Stimulated activated CD8-positive, alpha-beta memory T cell treated with anti-CD3 and anti-CD28 coated beads, Interleukin-15, amount 100 ng/mL, for 1 hour (primary cell): ENCODE results near the gene NCOR1.

ENCODE experiments used
- DNase-seq: peaks from one replicate; pipeline ENCODE4 v3.0.0-alpha.2; 2020; ENCODE audit warnings: low read depth

The NCOR1 gene

DNA sequence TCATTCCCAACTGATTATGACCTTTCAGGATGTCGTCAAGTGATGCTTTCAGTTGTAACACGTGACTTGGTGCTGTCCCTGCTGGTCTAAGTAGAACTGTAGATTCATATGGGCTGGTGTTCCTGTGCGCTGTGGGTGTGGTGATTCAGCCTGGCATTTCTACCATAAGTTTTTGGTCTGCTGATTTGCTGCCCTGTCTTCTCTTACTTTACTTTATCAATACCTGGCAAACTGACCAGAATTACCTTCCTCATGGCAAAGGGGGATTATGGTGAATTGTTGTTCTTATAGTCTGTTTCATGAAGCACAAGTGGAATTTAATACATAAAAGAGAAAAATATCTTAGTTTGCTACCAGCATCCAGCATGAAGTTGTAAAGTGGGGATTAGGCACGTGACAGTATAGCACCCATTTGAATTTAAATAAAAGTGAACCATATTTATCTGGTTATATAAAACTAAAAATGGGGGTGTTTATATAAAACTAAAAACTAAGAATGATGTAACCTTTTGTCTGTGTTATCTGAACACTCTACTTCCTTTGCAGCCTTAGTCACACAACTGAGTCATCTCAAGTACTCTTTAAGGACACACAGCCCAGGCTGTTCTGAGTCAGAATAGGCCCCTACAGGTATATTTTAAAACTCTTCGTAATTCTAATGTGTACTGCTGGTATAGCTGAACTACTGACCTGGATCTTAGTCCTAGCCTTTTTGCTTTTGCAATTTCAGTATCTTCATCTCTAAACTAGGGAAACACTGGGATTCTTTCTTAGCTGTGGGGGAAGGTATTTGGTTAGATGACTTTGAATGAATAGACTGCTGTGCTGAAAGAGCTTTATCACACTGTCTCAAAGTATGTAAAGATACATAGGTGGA lies 187.4 kb downstream of the NCOR1 start:
- DNase-seq: no peak

DNA sequence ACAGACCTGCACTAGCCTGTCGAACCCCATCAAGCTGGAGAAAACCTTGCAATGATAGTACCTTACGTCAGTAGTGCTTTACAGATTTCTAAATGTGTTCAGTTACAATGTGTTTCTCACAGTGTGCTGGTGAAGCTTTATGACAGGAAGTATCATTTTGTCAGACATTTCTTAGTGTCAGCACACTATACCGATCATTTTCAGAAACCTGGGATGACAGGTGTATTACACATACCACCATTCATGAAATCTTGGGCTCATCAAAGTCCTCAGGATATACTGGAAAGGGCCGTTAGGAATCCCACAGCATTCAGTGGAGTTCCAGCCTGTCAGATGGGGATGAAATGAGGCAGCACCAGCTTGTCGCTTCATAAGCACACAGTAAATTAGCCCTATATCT lies 188.4 kb downstream of the NCOR1 start:
- DNase-seq: no peak

DNA sequence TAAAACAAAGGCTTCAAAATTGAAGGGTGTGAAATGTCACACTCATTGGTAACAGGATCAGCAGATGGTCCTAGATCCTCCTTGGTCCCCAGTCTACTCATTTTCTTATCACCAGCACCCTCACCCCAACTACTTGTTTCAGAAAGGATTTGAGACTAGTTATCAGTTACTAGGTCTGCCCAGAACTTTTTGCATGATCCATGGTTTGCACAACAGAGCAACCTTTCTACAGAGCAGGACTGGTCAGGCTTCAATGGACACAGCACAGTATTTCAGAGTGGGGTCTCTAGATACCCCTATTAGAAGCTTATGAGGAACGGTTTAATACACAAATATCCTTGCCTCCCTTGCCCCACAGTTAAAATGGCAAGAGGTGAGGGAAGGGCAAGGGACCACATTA lies 190.1 kb downstream of the NCOR1 start:
- DNase-seq: no peak

DNA sequence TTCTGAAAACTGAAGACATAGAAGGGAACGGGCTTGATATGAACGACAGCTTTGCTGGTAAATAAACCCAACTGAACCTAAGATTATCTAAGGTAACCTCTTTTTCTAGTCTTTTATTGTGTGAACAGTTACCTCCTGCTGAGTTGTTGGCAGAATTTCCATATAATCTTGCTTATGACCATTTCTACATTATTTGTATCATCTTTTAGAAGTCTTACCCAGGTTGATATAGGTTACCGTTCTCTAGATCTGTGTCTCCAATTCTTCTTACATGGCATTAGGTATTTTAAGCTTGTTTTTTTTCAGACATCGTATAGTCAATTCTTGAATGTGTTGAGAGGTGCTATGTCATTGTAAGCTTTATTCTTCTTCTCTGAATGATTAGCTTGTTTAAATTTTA lies 191.5 kb downstream of the NCOR1 start:
- no peak for DNase-seq

DNA sequence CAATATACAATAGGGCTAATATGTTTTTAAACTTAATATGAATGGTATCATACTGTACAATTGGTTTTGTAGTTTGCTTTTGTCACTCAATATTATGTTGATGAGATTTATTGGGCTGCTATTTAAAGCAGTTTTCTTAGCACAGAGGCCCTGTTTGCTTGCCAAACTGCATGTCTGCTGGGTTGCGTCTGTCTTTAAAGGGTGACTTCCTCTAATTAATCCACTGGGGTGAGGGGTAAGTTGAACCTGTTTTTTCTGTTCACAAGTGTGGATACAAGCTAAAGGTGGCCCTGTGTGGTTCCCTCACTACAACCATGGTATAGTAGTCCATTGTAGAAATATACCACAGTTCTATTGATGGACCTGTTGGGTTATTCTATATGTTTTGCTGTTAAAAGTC lies 196.0 kb downstream of the NCOR1 start:
- DNase-seq: no peak

DNA sequence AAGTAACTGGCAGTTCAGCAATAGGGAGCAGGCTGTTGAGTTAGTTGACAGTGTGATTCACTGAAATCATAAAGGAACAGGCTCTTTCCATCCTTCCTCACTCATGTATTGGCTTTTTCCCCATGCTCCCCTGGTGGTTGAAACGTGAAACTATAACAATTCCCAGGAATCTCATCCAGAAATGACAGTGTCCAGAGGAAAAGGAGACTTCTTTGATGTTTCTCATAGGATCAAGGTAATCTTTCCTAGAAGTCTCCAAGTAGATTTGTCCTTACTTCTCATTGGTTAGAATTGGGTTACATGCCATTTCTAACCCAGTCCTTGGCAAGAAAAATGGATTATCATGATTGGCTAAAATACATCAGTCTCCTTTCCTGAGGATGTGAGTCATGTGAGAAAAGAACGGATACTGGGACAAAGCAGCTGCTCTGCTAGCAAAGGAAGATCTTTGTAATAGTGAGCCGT lies 201.4 kb downstream of the NCOR1 start:
- no peak for DNase-seq

DNA sequence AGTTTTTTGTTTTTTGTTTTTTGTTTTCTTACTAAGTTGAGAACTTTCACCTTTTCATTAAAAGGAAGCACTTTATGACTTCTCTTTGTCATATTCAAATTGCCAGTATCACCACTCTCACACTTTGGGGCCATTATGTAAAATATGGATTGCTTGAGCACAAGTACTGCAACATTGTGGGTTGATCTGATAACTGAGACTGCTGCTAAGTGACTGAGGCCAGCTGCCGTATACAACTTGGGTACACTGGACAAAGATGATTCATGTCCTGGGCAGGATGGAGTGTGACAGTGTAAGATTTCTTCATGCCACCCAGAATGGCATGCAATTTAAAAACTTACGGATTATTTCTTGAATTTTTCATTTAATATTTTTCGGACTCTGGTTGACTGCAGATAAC lies 207.9 kb downstream of the NCOR1 start:
- DNase-seq: no peak

DNA sequence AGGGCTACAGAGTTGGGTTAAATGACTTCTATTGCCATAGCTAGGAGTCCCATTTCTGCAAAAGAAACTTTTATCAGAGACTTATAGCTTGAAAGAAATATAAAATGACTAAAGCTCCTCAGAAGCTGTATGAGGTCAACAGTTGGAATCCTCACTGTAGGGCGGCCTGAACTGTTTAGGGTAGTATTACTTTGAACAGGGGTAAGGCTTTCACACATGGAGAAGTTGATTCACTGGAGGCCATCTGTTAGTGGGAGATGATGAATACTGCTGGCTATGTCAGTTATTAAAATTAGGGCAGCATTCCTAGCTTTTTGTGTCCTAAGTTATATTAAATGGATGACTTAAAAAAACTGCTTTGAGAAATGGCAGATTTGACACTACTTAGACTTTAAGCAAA lies 209.7 kb downstream of the NCOR1 start:
- DNase-seq: no peak

DNA sequence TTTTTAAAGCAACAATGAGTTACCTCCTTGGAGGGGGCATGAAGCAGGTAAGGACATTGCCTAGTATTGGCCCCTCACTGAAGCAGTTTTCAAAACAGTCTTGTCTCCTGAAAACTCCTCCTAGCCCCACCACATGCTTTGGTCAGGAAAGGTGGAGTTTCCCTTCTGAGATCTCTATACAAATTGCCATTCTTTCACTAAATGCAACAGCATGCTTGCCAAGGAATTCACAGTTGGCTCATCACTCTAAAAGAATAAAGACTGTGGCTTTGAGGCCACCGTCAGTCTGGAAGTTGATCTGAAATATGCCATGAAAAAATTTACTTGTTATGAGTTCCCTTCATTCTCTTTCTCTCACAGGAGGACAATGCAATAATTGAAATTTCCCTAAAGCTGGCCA lies 211.5 kb downstream of the NCOR1 start:
- no peak for DNase-seq

DNA sequence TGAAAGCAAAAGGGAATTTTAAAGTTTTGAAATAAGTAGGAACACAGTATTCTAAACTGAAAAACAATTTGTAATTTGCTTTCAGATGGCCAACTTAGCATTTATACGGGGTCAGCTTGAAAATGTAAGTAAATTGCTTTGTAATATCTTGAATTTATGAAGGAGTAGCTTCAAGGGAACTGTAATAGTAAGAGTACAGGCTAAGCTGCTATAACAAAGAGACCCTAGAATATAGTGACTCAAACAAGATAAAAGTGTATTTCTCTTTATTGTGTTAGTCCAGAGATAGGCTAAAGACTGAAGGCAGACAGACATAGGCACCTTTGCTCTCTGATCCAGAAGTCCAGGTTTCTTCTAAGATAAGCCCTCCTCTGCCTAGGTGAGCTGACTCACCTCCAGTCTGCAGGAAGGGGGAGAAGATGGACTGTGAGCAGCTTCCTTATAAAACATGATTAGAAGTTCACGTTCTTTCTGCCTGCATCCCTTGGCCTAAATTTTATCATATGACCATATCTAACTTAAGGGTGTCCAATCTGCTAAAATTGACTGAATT lies 212.6 kb downstream of the NCOR1 start:
- DNase-seq: no peak

DNA sequence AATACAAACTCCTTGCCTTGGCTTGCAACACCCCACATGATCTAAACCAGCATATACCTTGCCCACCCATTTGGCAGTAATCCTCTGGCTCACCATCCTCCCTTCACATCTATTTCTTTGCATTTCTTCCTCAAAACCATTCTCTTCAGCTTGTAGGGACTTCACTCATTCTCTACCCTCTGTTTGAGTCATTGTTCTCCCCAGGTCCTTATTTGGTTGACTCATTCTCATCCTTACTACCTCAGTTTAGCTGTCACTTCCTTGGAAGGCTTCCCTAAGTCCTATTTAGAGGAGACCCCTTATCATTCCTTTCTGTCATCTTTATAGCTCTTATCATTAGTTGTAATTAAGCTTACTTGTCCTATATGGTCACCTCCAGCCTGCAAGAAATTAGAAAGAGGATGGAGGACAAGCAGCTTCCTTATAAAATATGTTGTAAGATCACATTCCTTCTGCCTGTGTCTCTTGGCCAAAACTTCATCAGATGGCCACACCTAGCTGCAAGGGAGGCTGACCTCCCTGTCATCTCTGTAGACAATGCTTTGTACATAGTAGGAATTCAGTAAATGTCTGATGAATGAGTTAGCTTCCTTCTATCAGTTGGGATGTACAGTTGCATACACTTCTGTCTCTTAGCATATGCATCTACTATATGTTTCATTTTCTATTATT lies 214.0 kb downstream of the NCOR1 start:
- no peak for DNase-seq

DNA sequence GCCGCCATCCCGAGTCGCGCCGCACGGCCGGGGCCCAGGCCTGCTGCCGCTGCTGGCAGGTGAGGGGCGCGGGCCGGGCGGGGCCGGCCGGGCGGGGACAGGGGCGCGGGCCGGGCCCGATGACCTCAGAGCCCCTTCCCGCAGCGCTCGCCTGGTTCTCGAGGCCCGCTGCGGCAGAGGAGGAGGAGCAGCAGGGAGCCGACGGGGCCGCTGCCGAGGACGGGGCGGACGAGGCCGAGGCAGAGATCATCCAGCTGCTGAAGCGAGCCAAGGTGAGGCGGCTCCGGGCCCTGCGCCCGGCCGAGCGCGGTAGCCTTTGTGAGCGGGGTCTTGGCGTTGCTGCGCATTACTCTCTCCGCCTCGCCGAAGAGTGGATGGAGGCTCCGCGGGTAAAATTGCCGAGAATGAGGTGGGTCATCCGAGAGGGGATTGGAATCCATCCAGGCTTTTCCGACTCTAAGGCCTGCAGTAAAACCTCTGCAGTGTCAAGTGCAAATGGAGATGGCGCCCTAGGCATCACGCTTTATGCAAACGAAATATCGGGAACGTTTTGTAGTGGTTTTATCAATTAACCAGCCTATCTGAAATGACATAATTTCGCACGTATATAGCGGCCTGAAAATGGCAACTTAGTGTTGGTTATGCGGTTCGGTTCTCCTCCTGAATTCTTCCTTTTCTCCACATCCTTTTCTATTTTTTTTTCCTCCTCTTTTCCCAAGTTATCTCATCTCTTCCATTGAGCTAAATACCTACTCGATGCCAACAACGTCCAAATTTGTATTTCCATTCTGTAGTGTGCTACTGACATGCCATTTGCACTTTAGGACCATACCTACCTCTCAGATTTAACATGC lies 215.1 kb downstream of the NCOR1 start:
- no peak for DNase-seq

DNA sequence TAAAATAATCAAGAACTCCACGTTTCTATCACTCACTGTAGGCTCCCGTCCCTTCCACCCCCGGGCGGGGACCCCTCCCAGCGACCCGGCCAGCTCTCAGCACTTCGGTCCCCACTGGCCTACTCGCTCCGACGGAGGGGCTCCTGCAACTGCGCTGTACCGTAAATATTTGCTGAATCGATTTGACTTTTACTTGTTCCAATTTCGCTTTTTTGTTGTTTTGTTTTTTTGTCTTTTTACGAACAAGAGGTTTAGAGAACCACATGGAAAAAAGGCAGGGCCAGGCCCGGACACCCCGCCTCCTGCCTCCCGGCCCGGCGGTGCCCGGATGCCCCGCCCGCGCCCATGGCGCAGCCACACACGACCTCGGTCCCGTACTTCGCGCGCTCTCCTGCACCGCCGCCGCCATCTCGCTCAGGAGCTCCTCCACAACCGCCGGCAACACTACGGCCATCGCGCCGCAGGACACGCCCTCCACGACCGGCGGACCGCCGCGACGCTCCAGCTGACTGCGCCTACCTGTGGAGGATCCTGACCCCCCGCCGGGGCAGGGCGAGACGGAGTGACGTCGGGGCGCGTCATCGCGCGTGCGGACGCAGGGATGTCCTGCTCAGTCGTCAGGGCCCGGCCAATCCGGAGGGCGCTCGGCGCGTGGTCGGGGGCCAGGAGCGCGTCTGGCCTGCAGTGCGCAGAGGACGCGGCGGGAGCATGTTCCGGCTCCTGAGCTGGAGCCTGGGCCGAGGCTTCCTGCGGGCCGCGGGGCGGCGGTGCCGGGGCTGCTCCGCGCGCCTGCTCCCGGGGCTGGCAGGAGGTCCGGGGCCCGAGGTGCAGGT lies 216.0 kb downstream of the NCOR1 start, which contains the start of the genes TTC19 and ZSWIM7:
Gene TTC19 (plus strand): TSS at position 684 of the 833 bp plus-strand sequence. CDS start 25 bp downstream, at position 709.
Gene ZSWIM7 (minus strand): TSS at position 564 of the 833 bp plus-strand sequence. CDS start 110 bp downstream, at position 454.
- peak; percentile 81 for DNase-seq

DNA sequence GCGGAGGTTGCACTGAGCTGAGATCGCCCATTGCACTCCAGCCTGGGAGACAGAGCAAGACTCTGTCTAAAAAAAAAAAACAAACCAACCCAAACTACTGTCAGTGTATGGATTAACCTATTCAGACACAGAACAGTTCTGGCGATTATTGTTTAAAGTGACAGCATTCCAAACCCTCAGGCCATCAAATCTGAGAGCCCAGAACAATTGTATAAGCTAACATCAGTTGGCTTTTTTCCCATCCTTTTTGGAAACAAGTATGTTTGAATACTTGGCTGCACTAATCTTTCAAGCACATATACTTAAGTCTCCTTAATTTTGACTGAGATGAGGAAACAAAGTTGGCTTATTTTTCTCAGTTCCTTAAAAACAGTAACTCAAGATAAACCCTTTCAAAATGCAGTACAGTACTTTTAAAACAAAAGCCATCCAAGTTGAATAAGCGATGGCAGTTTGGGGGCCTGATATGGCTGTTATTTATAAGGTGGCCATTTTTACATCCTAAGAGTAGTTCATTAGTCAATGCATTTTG lies 217.2 kb downstream of the NCOR1 start:
- no peak for DNase-seq

DNA sequence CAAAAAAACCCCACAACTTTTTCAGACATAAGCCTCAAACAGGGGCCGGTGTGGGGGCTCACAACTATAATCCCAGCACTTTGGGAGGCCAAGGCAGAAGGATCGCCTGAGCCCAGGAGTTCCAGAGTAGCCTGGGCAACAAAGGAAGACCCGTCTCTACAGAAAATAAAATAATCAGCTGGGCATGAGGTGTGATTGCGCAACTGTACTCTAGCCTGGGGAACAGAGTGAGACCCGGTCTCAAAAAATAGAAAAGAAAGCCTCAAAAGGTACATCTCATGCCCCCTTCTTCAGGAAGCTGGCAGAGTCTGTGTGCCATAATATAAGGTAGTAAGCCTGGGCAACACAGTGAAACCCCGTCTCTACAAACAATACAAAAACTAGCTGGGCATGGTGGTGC lies 219.0 kb downstream of the NCOR1 start:
- DNase-seq: no peak

DNA sequence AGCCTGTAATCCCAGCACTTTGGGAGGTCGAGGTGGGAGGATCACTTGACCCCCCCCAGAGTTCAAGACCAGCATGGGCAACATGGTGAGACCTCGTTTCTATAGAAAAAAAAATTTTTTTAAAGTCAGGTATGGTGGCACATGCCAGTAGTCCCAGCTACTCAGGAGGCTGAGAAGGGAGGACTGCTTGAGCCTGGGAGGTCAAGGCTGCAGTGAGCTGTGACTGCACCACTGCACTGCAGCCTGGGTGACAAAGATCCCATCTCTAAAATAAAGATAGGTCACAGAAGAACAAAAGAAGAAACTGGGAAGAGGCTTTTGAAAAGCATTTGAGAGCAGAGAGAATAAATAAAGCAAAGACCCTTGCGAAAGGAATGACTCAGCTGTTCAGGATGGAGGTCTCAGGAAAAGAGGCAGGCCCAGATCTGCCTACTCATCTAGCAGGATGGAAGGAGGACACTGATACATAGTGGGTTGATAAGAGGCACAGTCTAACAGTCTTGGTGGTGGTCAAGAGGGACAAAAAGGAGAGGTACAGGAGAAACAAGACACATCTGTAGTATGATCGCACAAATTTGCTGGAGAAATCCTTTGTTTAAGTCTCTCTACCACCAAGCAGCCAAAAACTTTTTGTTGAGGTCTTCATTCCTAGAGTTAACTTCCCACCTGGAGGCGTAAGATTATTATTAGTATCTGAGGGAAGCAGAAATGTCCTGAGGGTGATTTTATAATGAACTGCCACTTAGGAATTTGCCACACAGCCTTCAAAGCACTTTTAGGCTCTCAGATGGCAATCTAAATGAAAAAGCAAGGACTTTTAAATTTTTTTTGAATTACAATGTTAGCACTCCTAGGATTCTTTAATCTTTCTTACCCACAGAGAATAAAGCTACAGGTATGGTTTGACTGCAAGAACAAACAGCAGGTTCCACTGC lies 233.4 kb downstream of the NCOR1 start:
- no peak for DNase-seq

DNA sequence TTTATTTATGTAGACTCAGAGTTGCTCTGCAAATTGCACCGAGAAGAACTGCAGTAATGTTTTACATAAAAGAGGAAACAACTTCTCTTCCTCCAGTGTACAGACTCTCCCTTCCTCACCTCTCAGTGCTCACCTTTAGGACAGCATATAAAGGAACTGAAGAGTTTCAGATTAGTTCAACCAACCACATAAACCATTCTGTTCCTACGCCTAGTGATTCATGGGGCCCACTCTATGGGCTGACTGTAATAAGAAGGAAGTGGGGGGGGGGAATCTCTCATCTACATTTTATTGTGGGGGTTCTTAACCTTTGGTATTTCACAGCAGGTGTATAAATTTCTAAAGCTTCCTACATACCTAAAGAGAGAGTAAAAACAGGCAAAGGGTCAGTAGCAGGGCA lies 234.1 kb downstream of the NCOR1 start:
- no peak for DNase-seq
